VCaP (cell line): ENCODE data around the gene WFIKKN1.
A peak's percentile ranks its signal among the peaks of the same experiment; 100 is the strongest.

ENCODE experiments used
- H3K27ac ChIP-seq: fragments of 450-650 bp; 2 replicates; pipeline ENCODE4 v1.5.1; 2017
- CTCF ChIP-seq: fragments of 450-650 bp; conservative IDR thresholded peaks from 2 replicates; pipeline ENCODE4 v1.5.1; 2017; ENCODE audit warnings: mild to moderate bottlenecking, moderate library complexity

WFIKKN1 gene

GRCh38 chr16:658679-659571 is 28.1 kb downstream of the WFIKKN1 start:
- no peak; the same call in 1 of the 2 replicates for TF ChIP-seq CTCF
- no peak overlapping the region for H3K27ac ChIP-seq

- TF ChIP-seq CTCF, result no peak
- peak overlapping the region; percentile 81; the same call in 1 of the 2 replicates for H3K27ac ChIP-seq
Measured at GRCh38 chr16:659618-660017, 28.8 kb downstream of the WFIKKN1 start.

- no peak for TF ChIP-seq CTCF
- H3K27ac ChIP-seq, result peak overlapping the region; percentile 81
Measured at GRCh38 chr16:660132-660458, 29.3 kb downstream of the WFIKKN1 start.

- peak; percentile 58 for TF ChIP-seq CTCF
- peak overlapping the region; percentile 81 for H3K27ac ChIP-seq
Measured at GRCh38 chr16:660459-661183, 29.8 kb downstream of the WFIKKN1 start.

- H3K27ac ChIP-seq, result peak overlapping the region; percentile 81
- TF ChIP-seq CTCF, result no peak
Measured at GRCh38 chr16:661184-661821, 30.5 kb downstream of the WFIKKN1 start.

- H3K27ac ChIP-seq, result peak overlapping the region; percentile 81
- no peak for TF ChIP-seq CTCF
Measured at GRCh38 chr16:662095-662494, 31.3 kb downstream of the WFIKKN1 start.

- no peak for TF ChIP-seq CTCF
- H3K27ac ChIP-seq, result no peak overlapping the region
Measured at GRCh38 chr16:662597-662996, 31.8 kb downstream of the WFIKKN1 start.
